ENCODE data around the gene LAMB3. TPM values are rescaled to one million over a fixed set of nuclear protein-coding genes. Genes with fewer than 3 reads are reported as not detected.

Gene LAMB3
- total and polyA plus RNA-seq, 4 experiments from 2014 or later, result 0.18 to 0.69 (median 0.38) TPM; not detected in 1

DNA sequence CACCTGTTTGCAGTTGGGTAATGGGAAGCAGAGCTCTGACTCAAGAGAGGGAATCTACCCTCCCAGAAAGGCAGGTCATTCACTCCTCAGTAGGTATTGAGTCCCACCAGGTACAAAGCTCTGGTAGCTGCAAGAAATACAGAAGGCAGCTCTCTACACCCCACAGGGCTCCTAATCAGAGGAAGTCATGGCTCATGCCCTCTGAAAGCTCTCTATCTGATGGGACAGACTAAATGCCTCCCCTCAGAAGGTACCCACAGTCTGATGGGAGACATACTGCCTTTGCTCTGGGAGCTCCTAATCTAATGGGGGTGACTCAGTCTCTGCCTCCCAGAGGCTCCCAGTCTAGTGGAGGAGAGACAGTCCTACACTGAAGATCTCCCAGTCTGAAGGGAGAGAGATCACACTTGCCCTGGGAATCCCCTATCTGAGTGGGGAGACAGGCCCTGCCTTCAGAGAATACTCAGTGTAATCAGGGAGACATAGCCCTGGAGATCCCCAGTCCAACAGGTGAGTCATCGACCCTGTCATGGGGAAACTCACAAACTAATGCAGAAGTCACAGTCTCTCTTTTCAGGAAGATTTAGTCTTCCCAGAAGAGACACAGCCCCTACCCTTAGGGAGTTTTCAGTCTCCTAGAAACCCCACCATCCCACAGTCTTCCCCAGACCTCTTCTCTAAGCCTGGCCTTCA is 45.0 kb downstream of the LAMB3 start:
- ChIA-PET POLR2A (ENCODE audit: partially characterized antibody) (no interaction called here), CTCF (ENCODE audit: partially characterized antibody) (interaction anchor here (1.0 to 1.2 kb wide), 2 partner anchors 37 to 86 kb away, joined by 3 to 4 read pairs; no protein-coding TSS in a partner anchor)
- Histone ChIP-seq H3K27me3 (ENCODE audit: insufficient read depth, low read length) (no peaks in the 10 kb centered on the region), H3K9me3 (ENCODE audit: control insufficient read depth in 1 of 2, low read length in 2 of 2) (no peaks in the 10 kb centered on the region), H3K4me3 (ENCODE audit: low read length in 2 of 2) (no peak overlapping the region), H3K36me3 (ENCODE audit: insufficient read depth, low read length) (no peaks in the 10 kb centered on the region), H3K27ac (ENCODE audit: low read depth, low read length) (no peak overlapping the region), H3K4me1 (ENCODE audit: insufficient read depth, low read length) (peaks cover 9% of the 10 kb centered on the region)
- intact Hi-C loops (cut with micrococcal nuclease), result loop anchor here (10.0 kb wide), 1 partner anchor 138 kb away; no protein-coding TSS in a partner anchor
- peak overlapping the region in 2 of 7 donors; percentile 10 to 37 for H3K27ac Mint-ChIP-seq
- H3K36me3 Mint-ChIP-seq, result no peaks in the 10 kb centered on the region
- no peak for DNase-seq
- no peaks in the 10 kb centered on the region for H3K9me3 Mint-ChIP-seq
- H3K4me1 Mint-ChIP-seq, result peaks cover 0 to 8% (median 2%) of the 10 kb centered on the region in 4 donors
- H3K27me3 Mint-ChIP-seq, result no peaks in the 10 kb centered on the region
- H3K4me3 Mint-ChIP-seq, result no peak overlapping the region

GRCh38 chr1:209603877-209604276 is 48.3 kb downstream of the LAMB3 start:
- intact Hi-C loops (cut with micrococcal nuclease), result loop anchor here (10.0 kb wide), 1 partner anchor 141 kb away; no protein-coding TSS in a partner anchor
- H3K9me3 Mint-ChIP-seq, result no peaks in the 10 kb centered on the region
- peak overlapping the region in 1 of 7 donors; percentile 1 for H3K27ac Mint-ChIP-seq

GRCh38 chr1:209601809-209602657 is 50.2 kb downstream of the LAMB3 start:
- Mint-ChIP-seq H3K4me1 (peaks cover 0 to 2% (median under 1%) of the 10 kb centered on the region in 4 donors), H3K36me3 (no peaks in the 10 kb centered on the region), H3K27me3 (peaks cover 1 to 9% of the 10 kb centered on the region in 2 donors), H3K9me3 (no peaks in the 10 kb centered on the region), H3K4me3 (no peak overlapping the region), H3K27ac (no peak overlapping the region)
- POLR2A ChIA-PET (ENCODE audit: partially characterized antibody), result interaction anchor here (1.0 kb wide), 1 partner anchor 168 kb away, joined by 3 read pairs; no protein-coding TSS in a partner anchor
- Histone ChIP-seq H3K27me3 (ENCODE audit: insufficient read depth, low read length) (no peaks in the 10 kb centered on the region), H3K4me1 (ENCODE audit: insufficient read depth, low read length) (no peaks in the 10 kb centered on the region), H3K36me3 (ENCODE audit: insufficient read depth, low read length) (no peaks in the 10 kb centered on the region), H3K4me3 (ENCODE audit: low read length in 2 of 2) (no peak overlapping the region), H3K27ac (ENCODE audit: low read depth, low read length) (no peak overlapping the region), H3K9me3 (ENCODE audit: control insufficient read depth in 1 of 2, low read length in 2 of 2) (no peaks in the 10 kb centered on the region)
- intact Hi-C loops (cut with micrococcal nuclease), result loop anchor here (1.0 to 10.0 kb wide), 3 partner anchors 91 to 225 kb away; partner anchors contain the start of gene UTP25
- peak in 4 of 5 donors; percentile 18 to 35 (median 30) for DNase-seq
- CTCF ChIA-PET (ENCODE audit: partially characterized antibody), result interaction anchor here (0.6 to 2.8 kb wide), 10 partner anchors 8 to 221 kb away, joined by 3 to 30 read pairs (median 3); no protein-coding TSS in a partner anchor

More at GRCh38 chr1:209603877-209604276, 48.3 kb downstream of the LAMB3 start:
- Mint-ChIP-seq H3K36me3 (no peaks in the 10 kb centered on the region), H3K4me1 (peaks cover 0 to 2% (median under 1%) of the 10 kb centered on the region in 4 donors), H3K27me3 (peaks cover 1 to 7% of the 10 kb centered on the region in 2 donors), H3K4me3 (no peak overlapping the region)
- Histone ChIP-seq H3K27ac (ENCODE audit: low read depth, low read length) (no peak overlapping the region), H3K9me3 (ENCODE audit: control insufficient read depth in 1 of 2, low read length in 2 of 2) (no peaks in the 10 kb centered on the region), H3K27me3 (ENCODE audit: insufficient read depth, low read length) (no peaks in the 10 kb centered on the region), H3K4me1 (ENCODE audit: insufficient read depth, low read length) (no peaks in the 10 kb centered on the region), H3K36me3 (ENCODE audit: insufficient read depth, low read length) (no peaks in the 10 kb centered on the region), H3K4me3 (ENCODE audit: low read length in 2 of 2) (no peak overlapping the region)
- no peak for DNase-seq
- POLR2A ChIA-PET (ENCODE audit: partially characterized antibody), result no interaction called here
- CTCF ChIA-PET (ENCODE audit: partially characterized antibody), result interaction anchor here (0.9 to 2.8 kb wide), 5 partner anchors 10 to 219 kb away, joined by 3 to 30 read pairs (median 3); no protein-coding TSS in a partner anchor

- no peak for DNase-seq
- no peak overlapping the region for H3K27ac Mint-ChIP-seq
- no peaks in the 10 kb centered on the region for H3K27me3 ChIP-seq (ENCODE audit: insufficient read depth, low read length)
- H3K4me3 ChIP-seq (ENCODE audit: low read length in 2 of 2), result no peak overlapping the region
- H3K36me3 ChIP-seq (ENCODE audit: insufficient read depth, low read length), result no peaks in the 10 kb centered on the region
- intact Hi-C loops (cut with micrococcal nuclease), result loop anchor here (10.0 kb wide), 1 partner anchor 144 kb away; no protein-coding TSS in a partner anchor
- H3K27ac ChIP-seq (ENCODE audit: low read depth, low read length), result no peak overlapping the region
- POLR2A ChIA-PET (ENCODE audit: partially characterized antibody), result no interaction called here
- H3K27me3 Mint-ChIP-seq, result peaks cover 2 to 9% of the 10 kb centered on the region in 2 donors
- H3K9me3 Mint-ChIP-seq, result peaks cover 0 to under 1% (median 0%) of the 10 kb centered on the region in 8 donors
- H3K4me1 ChIP-seq (ENCODE audit: insufficient read depth, low read length), result no peaks in the 10 kb centered on the region
- CTCF ChIA-PET (ENCODE audit: partially characterized antibody), result interaction anchor here (1.0 to 1.6 kb wide), 3 partner anchors 72 to 93 kb away, joined by 3 read pairs; no protein-coding TSS in a partner anchor
- no peaks in the 10 kb centered on the region for H3K36me3 Mint-ChIP-seq
- H3K4me1 Mint-ChIP-seq, result peaks cover 0 to 2% (median under 1%) of the 10 kb centered on the region in 4 donors
- no peak overlapping the region for H3K4me3 Mint-ChIP-seq
- H3K9me3 ChIP-seq (ENCODE audit: control insufficient read depth in 1 of 2, low read length in 2 of 2), result no peaks in the 10 kb centered on the region
Measured at GRCh38 chr1:209600541-209600940, 51.7 kb downstream of the LAMB3 start.

DNA sequence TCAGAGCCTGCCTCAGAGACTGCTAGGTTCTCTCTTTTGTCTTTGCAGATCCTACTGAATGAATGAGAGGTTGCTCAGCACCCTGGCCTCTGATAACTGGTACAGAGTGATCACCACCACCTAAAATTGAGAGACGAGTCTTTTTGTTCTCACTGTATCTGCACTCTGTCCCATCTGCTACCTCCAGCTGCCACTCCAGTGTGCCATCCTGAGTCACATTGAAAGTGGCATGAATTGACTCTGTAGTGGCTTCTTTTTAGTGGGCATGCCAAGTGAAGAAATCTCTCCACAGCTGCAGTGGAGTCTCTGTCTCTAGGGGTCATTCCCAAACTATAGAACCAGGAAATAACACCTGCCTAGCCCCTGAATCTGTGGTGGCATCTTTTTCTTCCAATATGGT is 54.0 kb downstream of the LAMB3 start:
- POLR2A ChIA-PET (ENCODE audit: partially characterized antibody), result no interaction called here
- Histone ChIP-seq H3K4me3 (ENCODE audit: low read length in 2 of 2) (no peak overlapping the region), H3K27ac (ENCODE audit: low read depth, low read length) (no peak overlapping the region), H3K36me3 (ENCODE audit: insufficient read depth, low read length) (no peaks in the 10 kb centered on the region), H3K4me1 (ENCODE audit: insufficient read depth, low read length) (no peaks in the 10 kb centered on the region), H3K9me3 (ENCODE audit: control insufficient read depth in 1 of 2, low read length in 2 of 2) (no peaks in the 10 kb centered on the region), H3K27me3 (ENCODE audit: insufficient read depth, low read length) (no peaks in the 10 kb centered on the region)
- no peak overlapping the region for H3K4me3 Mint-ChIP-seq
- CTCF ChIA-PET (ENCODE audit: partially characterized antibody), result interaction anchor here (1.3 kb wide), 1 partner anchor 22 kb away, joined by 6 read pairs; no protein-coding TSS in a partner anchor
- intact Hi-C loops (cut with micrococcal nuclease), result no loop called here
- no peaks in the 10 kb centered on the region for H3K4me1 Mint-ChIP-seq
- DNase-seq, result no peak
- H3K27ac Mint-ChIP-seq, result no peak overlapping the region
- no peaks in the 10 kb centered on the region for H3K36me3 Mint-ChIP-seq
- peaks cover 4 to 16% of the 10 kb centered on the region in 2 donors for H3K27me3 Mint-ChIP-seq
- H3K9me3 Mint-ChIP-seq, result peaks cover 0 to 1% (median 0%) of the 10 kb centered on the region in 8 donors

- Mint-ChIP-seq H3K36me3 (no peaks in the 10 kb centered on the region), H3K27me3 (peaks cover 4 to 16% of the 10 kb centered on the region in 2 donors), H3K9me3 (peaks cover 0 to 1% (median 0%) of the 10 kb centered on the region in 8 donors), H3K27ac (no peak overlapping the region), H3K4me3 (no peak overlapping the region), H3K4me1 (no peaks in the 10 kb centered on the region)
- intact Hi-C loops (cut with micrococcal nuclease), result no loop called here
- CTCF ChIA-PET (ENCODE audit: partially characterized antibody), result interaction anchor here (1.3 to 1.5 kb wide), 2 partner anchors 16 to 21 kb away, joined by 3 to 6 read pairs; no protein-coding TSS in a partner anchor
- no peaks in the 10 kb centered on the region for H3K9me3 ChIP-seq (ENCODE audit: control insufficient read depth in 1 of 2, low read length in 2 of 2)
- H3K27me3 ChIP-seq (ENCODE audit: insufficient read depth, low read length), result no peaks in the 10 kb centered on the region
- H3K27ac ChIP-seq (ENCODE audit: low read depth, low read length), result no peak overlapping the region
- POLR2A ChIA-PET (ENCODE audit: partially characterized antibody), result no interaction called here
- H3K36me3 ChIP-seq (ENCODE audit: insufficient read depth, low read length), result no peaks in the 10 kb centered on the region
- H3K4me1 ChIP-seq (ENCODE audit: insufficient read depth, low read length), result no peaks in the 10 kb centered on the region
- no peak overlapping the region for H3K4me3 ChIP-seq (ENCODE audit: low read length in 2 of 2)
- no peak for DNase-seq
Measured at GRCh38 chr1:209597499-209597898, 54.7 kb downstream of the LAMB3 start.

Data from CD4-positive, alpha-beta memory T cell (primary cell).